Suprapubic skin (tissue), 4 donors: ENCODE data around the gene PAX6. TPM values are rescaled to one million over a fixed set of nuclear protein-coding genes. Genes with fewer than 3 reads are reported as not detected.

Experiments
- DNase-seq, 2 donors: peaks; one replicate each; pipeline ENCODE4 v3.0.0-alpha.2; 2019; ENCODE audit warnings: low spot score in 2 of 2
- H3K27ac ChIP-seq: fragments of 200-600 bp; sonication (generic); one replicate; pipeline ENCODE4 v1.5.1; 2019
- H3K27me3 ChIP-seq: fragments of 200-600 bp; sonication (generic); one replicate; pipeline ENCODE4 v1.5.1; 2019
- H3K36me3 ChIP-seq: fragments of 200-600 bp; sonication (generic); one replicate; pipeline ENCODE4 v1.5.1; 2019
- H3K4me1 ChIP-seq: fragments of 200-600 bp; sonication (generic); one replicate; pipeline ENCODE4 v1.5.1; 2019
- H3K4me3 ChIP-seq: fragments of 200-600 bp; sonication (generic); one replicate; pipeline ENCODE4 v1.5.1; 2019; ENCODE audit warnings: mild to moderate bottlenecking
- H3K9me3 ChIP-seq: fragments of 200-600 bp; sonication (generic); one replicate; pipeline ENCODE4 v1.5.1; 2019
- CTCF ChIP-seq, 2 donors: fragments of 200-600 bp in 1 of 2; fragments of 450-650 bp in 1 of 2; sonication (generic) in 1 of 2; IDR thresholded peaks; one replicate each; pipeline ENCODE4 v1.5.1; 2016 to 2019; ENCODE audit warnings: antibody characterized with exemption in 2 of 2, mild to moderate bottlenecking in 1 of 2, moderate library complexity in 1 of 2
- EP300 ChIP-seq: sonication (generic); formaldehyde crosslinking; IDR thresholded peaks from one replicate; pipeline ENCODE4 v1.6.1; 2017; ENCODE audit warnings: antibody characterized with exemption
- POLR2A ChIP-seq, 2 donors: fragments of 450-650 bp; IDR thresholded peaks; one replicate each; pipeline ENCODE4 v1.6.1; 2017; ENCODE audit warnings: antibody characterized with exemption in 2 of 2, mild to moderate bottlenecking in 2 of 2, moderate library complexity in 2 of 2
- POLR2AphosphoS5 ChIP-seq, 3 donors: sonication (generic); formaldehyde crosslinking; IDR thresholded peaks; one replicate each; pipeline ENCODE4 v1.6.1; 2017; ENCODE audit warnings: antibody characterized with exemption in 3 of 3
- WGBS: methylation state at CpG from one replicate; pipeline ENCODE4 v1.1.5; 2018; 5-methylcytosine and 5-hydroxymethylcytosine counted together
- total RNA-seq, 4 donors: library from RNA; depleted of rRNA; stranded (reverse); fragments of >200 nt; gene quantifications; one replicate each; pipeline ENCODE4 v1.1.0, GENCODE V29; 2016

The PAX6 gene
- total RNA-seq, 4 donors from 2014 or later, result 0.25 to 1.1 (median 0.29) TPM; not detected in 1

GRCh38 chr11:31798057-31798553 is 13.0 kb downstream of the PAX6 start:
- Histone ChIP-seq H3K27ac (no peak overlapping the region), H3K4me3 (peak overlapping the region; percentile 28), H3K27me3 (peaks cover 69% of the 10 kb centered on the region), H3K4me1 (peaks cover 25% of the 10 kb centered on the region), H3K9me3 (no peaks in the 10 kb centered on the region), H3K36me3 (no peaks in the 10 kb centered on the region)
- no peak for DNase-seq
- TF ChIP-seq POLR2A (IDR thresholded peaks at IDR 0.05) (no peak), CTCF (IDR thresholded peaks at IDR 0.05) (no peak), EP300 (no peak)
- WGBS, result 13% methylated on average over 18 of the region's 21 CpGs

GRCh38 chr11:31797190-31798056 is 13.7 kb downstream of the PAX6 start:
- H3K27ac ChIP-seq, result no peak overlapping the region
- no peak overlapping the region for H3K4me3 ChIP-seq
- peaks cover 63% of the 10 kb centered on the region for H3K27me3 ChIP-seq
- H3K9me3 ChIP-seq, result no peaks in the 10 kb centered on the region
- H3K4me1 ChIP-seq, result peaks cover 25% of the 10 kb centered on the region
- 40% methylated on average over 30 of the region's 31 CpGs for WGBS
- TF ChIP-seq POLR2AphosphoS5 (IDR thresholded peaks at IDR 0.05) (no peak), POLR2A (IDR thresholded peaks at IDR 0.05) (no peak)
- DNase-seq, result no peak
- H3K36me3 ChIP-seq, result no peaks in the 10 kb centered on the region

DNA sequence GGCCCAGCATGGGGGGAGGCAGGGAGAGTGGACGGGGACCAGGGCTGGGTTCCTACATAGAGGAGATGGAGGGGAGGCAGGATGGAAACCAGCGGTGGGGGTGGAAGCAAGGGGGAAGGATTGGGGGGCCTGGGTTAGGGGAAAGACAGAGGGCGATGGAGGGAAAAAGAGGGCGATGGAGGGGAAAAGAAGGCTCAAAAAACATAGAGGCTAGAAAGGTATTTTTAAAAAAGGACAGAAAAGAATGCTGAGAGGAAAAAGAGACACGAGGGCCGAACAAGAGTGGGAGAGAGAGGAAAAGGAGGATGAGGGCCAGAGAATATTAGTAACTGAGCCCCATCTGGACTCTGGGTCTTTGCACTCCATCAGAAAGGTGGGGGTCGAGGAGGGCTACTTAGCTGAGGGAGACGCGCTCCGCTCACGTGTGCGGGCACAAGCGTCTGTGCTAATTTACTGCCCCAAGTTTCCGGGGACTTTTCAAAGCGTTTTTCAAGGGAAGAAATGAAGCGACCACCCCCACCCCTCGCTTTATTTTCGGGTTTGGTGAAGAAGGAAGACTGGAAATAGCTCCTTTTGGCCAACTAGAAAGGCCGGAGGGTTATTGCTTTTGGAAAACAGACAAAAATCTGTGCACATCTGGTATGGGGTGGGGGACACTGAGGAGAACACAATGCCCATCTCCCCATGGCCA is 14.5 kb downstream of the PAX6 start:
- TF ChIP-seq POLR2AphosphoS5 (IDR thresholded peaks at IDR 0.05) (no peak), EP300 (no peak), CTCF (IDR thresholded peaks at IDR 0.05) (no peak), POLR2A (IDR thresholded peaks at IDR 0.05) (no peak)
- Histone ChIP-seq H3K4me3 (no peak overlapping the region), H3K36me3 (no peaks in the 10 kb centered on the region), H3K27me3 (peaks cover 55% of the 10 kb centered on the region), H3K9me3 (no peaks in the 10 kb centered on the region), H3K27ac (no peak overlapping the region), H3K4me1 (peaks cover 25% of the 10 kb centered on the region)
- DNase-seq, result no peak
- WGBS, result 70% methylated on average over 19 of the region's 19 CpGs

DNA sequence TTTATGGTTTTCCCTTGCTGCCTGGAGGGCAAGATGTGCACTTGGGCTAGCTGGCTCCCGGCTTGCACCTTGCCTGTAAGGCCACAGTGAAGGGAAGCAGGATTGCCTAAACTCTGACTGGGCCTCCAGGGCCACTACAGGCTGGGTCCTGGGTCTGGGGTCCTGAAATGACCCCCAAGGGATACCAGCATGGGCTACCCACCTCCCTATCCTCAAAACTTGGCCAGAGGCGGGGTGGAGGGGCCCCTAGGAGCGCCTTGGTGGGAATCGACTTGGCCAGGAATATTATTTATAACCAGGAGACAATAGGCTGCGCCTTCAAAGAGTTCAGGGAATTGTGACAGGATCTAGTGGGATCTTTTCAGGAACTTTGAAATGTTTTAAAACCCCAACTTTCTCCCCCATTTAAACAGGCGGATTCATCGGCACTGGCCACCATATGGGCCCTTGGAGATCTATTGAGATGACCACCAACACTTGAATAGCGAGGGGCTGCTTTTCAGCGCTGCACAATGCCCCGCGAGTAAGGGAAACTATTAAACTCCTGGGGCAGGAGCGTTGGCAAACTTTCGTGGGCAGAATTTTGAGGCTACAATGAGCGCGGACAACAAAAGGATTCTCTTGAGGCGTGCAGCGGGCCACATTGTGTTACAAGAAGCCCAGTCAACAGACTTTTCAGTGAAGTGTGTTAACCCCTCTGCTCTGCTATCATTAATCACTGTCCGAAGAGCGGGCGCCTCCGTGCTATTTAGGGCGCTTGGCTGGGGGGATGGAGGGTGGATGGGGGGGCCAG is 15.2 kb downstream of the PAX6 start:
- H3K36me3 ChIP-seq, result no peaks in the 10 kb centered on the region
- peaks cover 25% of the 10 kb centered on the region for H3K4me1 ChIP-seq
- no peak for TF ChIP-seq POLR2A (IDR thresholded peaks at IDR 0.05)
- no peak for TF ChIP-seq CTCF (IDR thresholded peaks at IDR 0.05)
- TF ChIP-seq POLR2AphosphoS5 (IDR thresholded peaks at IDR 0.05), result no peak
- TF ChIP-seq EP300, result no peak
- no peak for DNase-seq
- H3K4me3 ChIP-seq, result no peak overlapping the region
- H3K27ac ChIP-seq, result no peak overlapping the region
- no peaks in the 10 kb centered on the region for H3K9me3 ChIP-seq
- peaks cover 47% of the 10 kb centered on the region for H3K27me3 ChIP-seq
- WGBS, result 83% methylated on average over 22 of the region's 22 CpGs

DNA sequence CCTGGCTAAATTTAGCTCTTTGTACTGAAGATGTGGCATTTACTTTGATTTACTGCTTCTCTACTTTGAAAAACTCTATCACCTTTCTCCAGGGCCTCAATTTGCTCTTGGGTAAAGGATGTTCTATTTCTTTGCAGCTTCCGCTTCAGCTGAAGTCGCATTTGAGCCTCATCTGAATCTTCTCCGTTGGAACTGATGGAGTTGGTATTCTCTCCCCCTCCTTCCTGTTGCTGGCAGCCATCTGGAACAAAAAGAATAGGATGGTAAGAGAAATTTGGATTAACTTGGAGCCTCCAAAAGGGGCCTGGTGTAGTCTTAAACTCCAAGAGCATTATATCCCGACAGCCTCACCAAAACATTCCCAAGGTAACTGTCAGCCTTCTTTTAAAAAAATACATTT is 16.6 kb downstream of the PAX6 start:
- no peak for DNase-seq
- Histone ChIP-seq H3K9me3 (no peaks in the 10 kb centered on the region), H3K27ac (no peak overlapping the region), H3K27me3 (peaks cover 34% of the 10 kb centered on the region), H3K36me3 (no peaks in the 10 kb centered on the region), H3K4me1 (peaks cover 22% of the 10 kb centered on the region), H3K4me3 (no peak overlapping the region)
- TF ChIP-seq POLR2A (IDR thresholded peaks at IDR 0.05) (no peak), CTCF (IDR thresholded peaks at IDR 0.05) (no peak), EP300 (no peak), POLR2AphosphoS5 (IDR thresholded peaks at IDR 0.05) (no peak)
- 78% methylated on average over 4 of the region's 4 CpGs for WGBS
